Neural crest cell (in vitro differentiated cells): ENCODE data around the gene TM4SF1. TPM values are rescaled to one million over a fixed set of nuclear protein-coding genes. Genes with fewer than 3 reads are reported as not detected.

ENCODE experiments used
- DNase-seq: peaks from one replicate; pipeline ENCODE4 v3.0.0; 2021; ENCODE audit warnings: low read depth, mixed read lengths, low spot score
- H3K27ac Mint-ChIP-seq: one replicate; pipeline ENCODE4 v1.8.0; 2021; ENCODE audit warnings: mild to moderate bottlenecking, mixed read lengths; ENCODE audit not compliant: unreplicated experiment
- H3K27me3 Mint-ChIP-seq: 2 replicates; pipeline ENCODE4 v1.8.0; 2021; ENCODE audit warnings: low read depth, mild to moderate bottlenecking, mixed read lengths
- H3K36me3 Mint-ChIP-seq: 2 replicates; pipeline ENCODE4 v1.8.0; 2021; ENCODE audit warnings: low read depth, mild to moderate bottlenecking, mixed read lengths
- H3K4me1 Mint-ChIP-seq: 2 replicates; pipeline ENCODE4 v1.8.0; 2021; ENCODE audit warnings: mixed read lengths
- H3K4me3 Mint-ChIP-seq: one replicate; pipeline ENCODE4 v1.8.0; 2021; ENCODE audit warnings: mild to moderate bottlenecking, mixed read lengths
- H3K9me3 Mint-ChIP-seq: 2 replicates; pipeline ENCODE4 v1.8.0; 2021; ENCODE audit warnings: mixed read lengths
- total RNA-seq: library from RNA; stranded (reverse); gene quantifications from 2 replicates; pipeline ENCODE4 v1.2.1, GENCODE V29; 2021
- TF ChIP-seq, protein P1 (sequence below): fragments of 200-600 bp; sonication (generic); conservative IDR thresholded peaks from 2 replicates; pipeline ENCODE4 v1.5.0; 2021; ENCODE audit warnings: antibody characterized with exemption, mild to moderate bottlenecking

TM4SF1 gene
- total RNA-seq, 1 donor from 2014 or later, result not detected

DNA sequence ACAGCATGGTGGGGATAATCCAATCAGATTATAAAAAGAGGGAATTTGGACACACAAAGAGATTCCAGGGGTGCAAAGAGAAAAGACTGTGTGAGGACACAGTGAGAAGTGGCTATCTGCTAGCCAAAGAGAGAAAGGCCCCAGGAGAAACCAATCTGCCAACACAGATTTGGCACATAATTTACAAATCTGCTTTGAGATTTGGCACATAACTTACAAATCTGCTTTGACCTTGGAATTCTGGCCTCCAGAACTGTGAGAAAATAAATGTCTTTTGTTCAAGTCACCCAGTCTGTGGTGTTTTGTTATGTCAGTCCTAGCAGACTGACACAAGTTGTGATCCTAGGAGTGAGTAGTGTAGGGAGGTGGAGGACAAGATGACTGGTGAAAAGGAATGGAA lies 40.5 kb downstream of the TM4SF1 start:
- no peak overlapping the region for H3K27ac Mint-ChIP-seq
- no peak for DNase-seq
- no peak overlapping the region for H3K4me3 Mint-ChIP-seq
- TF ChIP-seq, protein P1, sequence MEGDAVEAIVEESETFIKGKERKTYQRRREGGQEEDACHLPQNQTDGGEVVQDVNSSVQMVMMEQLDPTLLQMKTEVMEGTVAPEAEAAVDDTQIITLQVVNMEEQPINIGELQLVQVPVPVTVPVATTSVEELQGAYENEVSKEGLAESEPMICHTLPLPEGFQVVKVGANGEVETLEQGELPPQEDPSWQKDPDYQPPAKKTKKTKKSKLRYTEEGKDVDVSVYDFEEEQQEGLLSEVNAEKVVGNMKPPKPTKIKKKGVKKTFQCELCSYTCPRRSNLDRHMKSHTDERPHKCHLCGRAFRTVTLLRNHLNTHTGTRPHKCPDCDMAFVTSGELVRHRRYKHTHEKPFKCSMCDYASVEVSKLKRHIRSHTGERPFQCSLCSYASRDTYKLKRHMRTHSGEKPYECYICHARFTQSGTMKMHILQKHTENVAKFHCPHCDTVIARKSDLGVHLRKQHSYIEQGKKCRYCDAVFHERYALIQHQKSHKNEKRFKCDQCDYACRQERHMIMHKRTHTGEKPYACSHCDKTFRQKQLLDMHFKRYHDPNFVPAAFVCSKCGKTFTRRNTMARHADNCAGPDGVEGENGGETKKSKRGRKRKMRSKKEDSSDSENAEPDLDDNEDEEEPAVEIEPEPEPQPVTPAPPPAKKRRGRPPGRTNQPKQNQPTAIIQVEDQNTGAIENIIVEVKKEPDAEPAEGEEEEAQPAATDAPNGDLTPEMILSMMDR, result no peak
- no peaks in the 10 kb centered on the region for H3K36me3 Mint-ChIP-seq
- H3K27me3 Mint-ChIP-seq, result no peaks in the 10 kb centered on the region
- peaks cover 12% of the 10 kb centered on the region for H3K4me1 Mint-ChIP-seq
- peaks cover 2% of the 10 kb centered on the region for H3K9me3 Mint-ChIP-seq

DNA sequence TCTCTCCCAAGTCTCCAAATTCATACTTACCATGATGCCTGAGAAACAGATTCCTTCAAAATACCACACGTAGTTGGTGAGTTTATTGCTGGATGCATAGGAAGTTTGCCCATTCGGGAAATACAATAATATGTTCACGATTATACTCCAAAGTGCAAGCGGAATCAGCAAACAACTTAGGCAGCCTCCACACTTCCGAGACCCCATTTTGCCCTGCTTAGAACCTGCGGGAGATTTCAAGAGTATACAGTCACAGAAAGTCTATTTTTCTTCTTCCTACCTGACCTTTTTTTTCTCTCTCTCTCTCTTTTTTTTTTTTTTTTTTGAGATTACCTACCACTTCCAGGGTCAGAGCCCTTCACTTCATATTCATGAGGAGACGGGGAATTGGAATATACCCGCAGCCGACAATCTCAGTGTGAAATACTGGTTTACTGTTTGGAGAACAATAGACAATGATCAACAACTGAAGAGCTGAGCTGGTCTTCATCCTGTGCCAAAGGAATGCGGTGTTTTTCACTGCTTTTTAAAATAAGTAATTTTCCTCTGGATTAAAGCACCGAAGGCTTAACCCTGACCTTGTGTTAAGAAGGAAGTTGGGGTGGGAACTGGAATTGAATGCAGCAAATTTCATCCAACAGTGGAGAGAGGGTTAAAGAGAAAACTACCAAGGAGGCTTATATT lies 44.1 kb downstream of the TM4SF1 start, which contains the start of gene TM4SF18:
TM4SF18 (minus strand) TSS at position 461 of the 684 bp plus-strand sequence; CDS start at position 207, 254 bp downstream.
- H3K27ac Mint-ChIP-seq, result no peak within 1 kb of the TSS
- H3K27me3 Mint-ChIP-seq, result no peaks in the 10 kb centered on the region
- H3K36me3 Mint-ChIP-seq, result no peaks in the 10 kb centered on the region
- H3K9me3 Mint-ChIP-seq, result peaks cover 2% of the 10 kb centered on the region
- H3K4me3 Mint-ChIP-seq, result no peak within 1 kb of the TSS
- TF ChIP-seq, protein P1, result no peak
- peaks cover 12% of the 10 kb centered on the region for H3K4me1 Mint-ChIP-seq
- DNase-seq, result no peak

DNA sequence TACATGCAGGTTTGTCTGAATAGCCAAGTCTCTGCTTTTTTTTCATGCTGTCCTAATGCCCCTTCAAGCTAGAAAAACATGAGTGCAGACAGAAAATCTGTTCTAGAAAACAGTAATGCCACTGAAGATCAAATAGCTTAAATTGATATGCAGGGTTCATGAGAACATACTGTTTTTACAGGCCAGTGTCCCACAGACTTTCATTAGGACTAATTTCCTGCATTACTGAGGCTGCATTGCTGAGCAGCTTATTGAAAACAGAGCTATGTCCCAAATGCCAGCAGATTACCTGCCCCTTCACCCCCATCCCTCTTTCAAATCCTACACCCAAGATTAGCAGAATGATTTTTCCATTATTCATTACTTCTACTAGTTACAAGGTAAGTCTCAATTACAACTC lies 44.7 kb downstream of the TM4SF1 start:
- Mint-ChIP-seq H3K36me3 (no peaks in the 10 kb centered on the region), H3K4me1 (peaks cover 12% of the 10 kb centered on the region), H3K27me3 (no peaks in the 10 kb centered on the region), H3K9me3 (no peaks in the 10 kb centered on the region), H3K27ac (no peak overlapping the region), H3K4me3 (no peak overlapping the region)
- DNase-seq, result no peak
- TF ChIP-seq, protein P1, result no peak

DNA sequence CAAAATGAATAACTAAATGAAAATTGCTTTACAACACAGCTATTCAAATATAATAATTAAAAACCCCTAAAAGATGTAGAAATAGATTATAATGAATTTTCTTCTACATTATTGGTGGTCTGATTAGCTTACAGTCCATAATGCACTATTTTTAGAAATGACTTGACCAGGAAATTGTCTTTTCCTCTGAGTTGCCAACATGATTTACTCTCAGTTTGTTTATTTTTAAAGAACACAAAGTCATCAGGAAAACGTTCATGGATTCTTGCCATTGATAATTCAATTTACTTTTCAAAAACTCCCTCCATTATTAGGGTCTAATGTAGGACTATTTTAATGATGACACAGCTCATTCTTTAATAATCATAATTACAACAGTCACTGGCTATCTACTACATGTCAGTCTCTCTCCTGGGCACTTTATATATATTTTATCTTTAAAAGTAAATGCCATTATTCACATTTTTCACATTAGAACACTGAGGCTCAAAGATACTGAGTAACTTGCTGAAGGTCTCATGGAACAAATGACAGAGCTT lies 45.2 kb downstream of the TM4SF1 start:
- DNase-seq, result no peak
- Mint-ChIP-seq H3K9me3 (no peaks in the 10 kb centered on the region), H3K27ac (no peak overlapping the region), H3K4me3 (no peak overlapping the region), H3K27me3 (no peaks in the 10 kb centered on the region), H3K36me3 (no peaks in the 10 kb centered on the region), H3K4me1 (peaks cover 12% of the 10 kb centered on the region)
- TF ChIP-seq, protein P1, result no peak

DNA sequence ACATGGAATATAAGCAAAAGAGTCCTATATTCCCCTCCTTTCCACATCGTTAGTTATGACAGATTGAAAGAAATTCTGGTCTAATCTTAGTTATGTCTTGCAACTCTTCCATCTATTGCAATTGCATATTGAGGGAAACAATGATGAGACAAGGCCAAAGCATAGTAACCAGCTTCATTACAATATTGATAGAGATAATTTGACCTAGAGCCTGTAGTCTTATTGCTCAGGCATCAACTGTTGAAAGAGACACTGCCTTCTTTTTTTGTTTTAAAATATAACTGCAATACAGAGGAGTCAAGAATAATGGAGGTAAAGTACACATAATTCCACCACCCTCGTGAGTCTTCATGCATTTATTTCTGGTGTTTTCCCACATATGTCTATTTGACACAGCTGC lies 46.1 kb downstream of the TM4SF1 start:
- TF ChIP-seq, protein P1, result no peak
- H3K27ac Mint-ChIP-seq, result no peak overlapping the region
- H3K4me3 Mint-ChIP-seq, result no peak overlapping the region
- peaks cover 12% of the 10 kb centered on the region for H3K4me1 Mint-ChIP-seq
- H3K36me3 Mint-ChIP-seq, result no peaks in the 10 kb centered on the region
- no peak for DNase-seq
- no peaks in the 10 kb centered on the region for H3K9me3 Mint-ChIP-seq
- no peaks in the 10 kb centered on the region for H3K27me3 Mint-ChIP-seq
